NCI-H187 treated with DMSO at 0.1 percent for 48 hours (cell line): Measurements from ENCODE around the gene IGLON5.

Experiments used
- DNase-seq: peaks from one replicate; lab custom pipeline; 2025; lab: John Stamatoyannopoulos, UW

Gene IGLON5

DNA sequence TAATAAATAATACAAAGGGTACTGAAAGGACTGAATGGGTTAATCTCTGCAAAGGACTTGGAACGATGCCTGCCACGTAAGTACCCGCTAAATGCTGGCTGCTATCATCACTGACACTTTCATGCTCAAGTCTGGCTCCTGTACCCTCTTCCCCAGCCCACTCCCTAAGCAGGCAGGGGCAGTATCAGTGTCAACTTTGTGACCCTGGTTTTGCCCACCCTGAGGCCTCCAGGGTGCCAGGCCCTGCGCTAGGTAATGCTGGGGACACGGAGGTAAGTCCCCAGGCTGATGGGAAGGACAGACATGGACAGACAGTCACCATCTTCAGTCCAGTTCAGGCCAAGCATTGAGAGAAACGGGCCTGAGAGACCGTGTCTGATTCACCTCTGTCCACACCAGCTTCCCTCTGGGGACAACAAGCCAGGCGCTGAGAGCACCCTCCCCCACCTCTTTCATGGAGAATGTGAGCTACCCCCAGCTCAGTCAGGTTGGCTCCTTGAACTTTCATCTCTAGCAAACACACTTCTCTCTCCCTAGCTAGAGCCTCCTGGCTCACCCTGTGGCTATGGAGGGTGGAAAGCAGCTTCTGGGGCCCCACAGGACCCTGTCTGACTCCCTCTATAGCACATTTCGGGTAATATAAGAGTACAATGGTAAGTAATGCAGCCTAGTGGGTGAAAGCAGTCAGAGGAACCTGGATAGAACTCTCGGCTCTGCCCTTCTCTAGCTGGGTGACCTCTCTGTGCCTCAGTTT lies 53.9 kb downstream of the IGLON5 start:
- DNase-seq = no peak

GRCh38 chr19:51365965-51366388 lies 54.5 kb downstream of the IGLON5 start, which contains the start of gene ETFB:
Gene ETFB, minus strand, starts transcription at chr19:51366388. Its CDS starts 62 bp downstream, at chr19:51366326.
- no peak for DNase-seq

DNA sequence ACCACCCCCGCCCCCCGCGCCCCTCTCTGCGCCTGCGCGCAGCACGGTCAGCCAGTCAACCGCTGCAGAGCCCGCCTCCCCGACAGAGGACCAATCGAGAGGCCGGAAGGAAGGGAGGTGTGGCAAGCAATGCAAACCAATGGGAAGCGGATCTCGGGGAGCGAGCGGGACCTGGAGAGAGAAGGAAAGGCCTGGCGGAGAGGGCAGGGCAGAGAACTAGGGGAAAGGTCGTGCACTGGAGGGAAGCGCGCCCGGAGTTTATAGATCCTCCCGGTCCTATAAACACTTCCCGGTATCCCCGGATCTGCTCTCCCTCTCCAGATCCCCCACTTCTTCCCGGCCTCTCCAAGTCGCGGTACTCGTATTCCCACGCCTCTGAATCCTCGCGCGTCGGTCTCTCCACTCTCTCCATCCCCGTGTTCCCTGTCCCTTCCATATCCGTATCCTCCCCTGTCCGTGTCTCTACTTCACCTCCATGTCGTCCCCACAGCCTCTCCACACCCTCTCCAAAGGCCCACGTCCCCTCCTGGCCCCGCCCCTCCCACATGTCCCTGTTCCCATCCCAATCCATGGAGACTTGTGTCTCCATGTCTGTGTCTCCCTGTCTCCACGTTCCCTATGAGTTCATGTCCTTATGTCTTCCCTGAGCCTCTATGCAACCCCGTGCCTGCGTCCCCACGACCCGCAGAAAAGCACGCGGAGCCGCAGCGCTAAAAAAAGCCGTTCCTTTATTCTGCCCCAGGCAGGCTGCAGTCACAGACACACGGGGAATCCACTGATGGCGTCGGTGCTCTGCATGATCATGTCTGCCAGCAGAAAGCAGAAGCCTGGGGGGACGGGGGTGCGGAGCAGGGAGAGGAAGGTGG lies 55.2 kb downstream of the IGLON5 start:
- DNase-seq = no peak

DNA sequence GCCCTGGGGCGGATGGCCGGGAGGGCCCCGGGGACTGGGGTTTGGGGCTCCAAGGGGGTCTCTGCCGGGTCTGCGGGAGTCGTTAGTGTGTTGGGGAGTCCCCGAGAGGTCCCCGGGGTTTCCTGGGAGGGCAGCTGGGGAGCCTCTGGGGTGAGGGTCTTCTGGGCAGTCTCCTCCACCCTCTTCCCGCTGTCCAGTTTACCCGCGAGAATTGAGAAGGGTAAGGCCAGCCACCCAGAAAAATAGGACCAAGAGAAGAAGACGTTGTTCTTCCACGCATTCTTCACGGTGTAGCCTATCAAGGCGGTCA lies 55.8 kb downstream of the IGLON5 start:
- no peak for DNase-seq

DNA sequence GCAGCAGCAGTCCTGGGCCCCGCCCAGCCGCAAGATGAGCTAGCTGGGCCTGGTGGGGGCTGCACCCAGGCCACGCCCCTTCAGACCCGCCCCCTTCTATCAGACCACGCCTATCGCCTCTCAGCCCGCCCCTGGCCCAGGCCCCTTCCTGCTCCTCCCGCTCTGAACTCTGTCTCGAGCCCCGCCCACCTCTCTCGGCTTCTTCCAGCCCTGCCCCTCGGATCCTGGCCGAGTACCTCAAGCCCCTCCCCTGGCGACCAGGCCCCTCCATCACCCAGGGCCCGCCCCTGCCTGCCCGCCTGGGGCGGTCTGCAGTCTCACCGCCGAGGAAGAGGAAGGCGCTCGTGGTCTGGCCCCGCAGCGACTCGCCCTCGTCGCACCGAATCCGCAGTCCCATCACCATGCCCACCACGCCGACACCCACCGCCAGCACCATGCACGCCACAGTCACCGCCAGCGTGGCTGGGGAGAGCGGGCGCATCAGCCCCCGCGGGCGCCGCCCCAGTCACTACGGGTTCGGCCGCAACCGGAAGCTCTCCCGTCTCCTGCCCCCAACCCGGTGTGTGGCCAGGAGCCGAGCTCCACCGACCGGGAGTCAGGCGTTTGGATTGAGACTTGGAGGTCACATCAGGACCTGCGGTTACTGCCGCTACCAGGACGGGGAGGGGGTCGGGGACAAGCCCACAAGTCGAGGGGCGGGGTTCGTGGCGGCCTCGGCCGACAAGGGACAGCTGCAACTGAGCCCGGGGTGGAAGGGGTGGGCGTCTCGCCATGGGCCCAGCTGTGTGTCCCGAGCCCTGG lies 56.3 kb downstream of the IGLON5 start:
- no peak for DNase-seq

GRCh38 chr19:51368366-51369282 lies 57.2 kb downstream of the IGLON5 start, which contains the start of gene CLDND2:
Gene CLDND2, minus strand, starts transcription at chr19:51369003. Its CDS starts 426 bp downstream, at chr19:51368577.
- no peak for DNase-seq

DNA sequence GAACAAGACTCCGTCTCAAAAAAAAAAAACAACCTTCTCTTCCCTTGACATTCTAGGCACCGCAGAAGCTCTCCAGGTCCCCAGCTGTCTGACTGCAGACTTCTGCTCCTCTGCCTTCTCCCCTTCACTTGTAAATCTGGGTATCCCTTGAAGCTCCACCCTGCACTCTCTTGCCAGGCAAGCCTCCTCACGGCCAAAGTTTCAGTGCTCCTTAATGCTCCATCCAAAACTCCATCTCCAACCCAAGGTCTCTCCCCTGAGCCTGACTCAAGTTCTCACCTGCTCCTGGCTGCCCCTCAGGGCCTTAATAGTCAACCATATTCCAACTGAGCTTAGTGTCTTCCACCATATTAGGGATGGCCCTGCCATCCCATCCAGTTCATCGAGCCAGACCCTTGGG lies 58.8 kb downstream of the IGLON5 start:
- no peak for DNase-seq

GRCh38 chr19:51371186-51371690 lies 59.8 kb downstream of the IGLON5 start:
- no peak for DNase-seq

GRCh38 chr19:51372021-51372648 lies 60.7 kb downstream of the IGLON5 start:
- no peak for DNase-seq

DNA sequence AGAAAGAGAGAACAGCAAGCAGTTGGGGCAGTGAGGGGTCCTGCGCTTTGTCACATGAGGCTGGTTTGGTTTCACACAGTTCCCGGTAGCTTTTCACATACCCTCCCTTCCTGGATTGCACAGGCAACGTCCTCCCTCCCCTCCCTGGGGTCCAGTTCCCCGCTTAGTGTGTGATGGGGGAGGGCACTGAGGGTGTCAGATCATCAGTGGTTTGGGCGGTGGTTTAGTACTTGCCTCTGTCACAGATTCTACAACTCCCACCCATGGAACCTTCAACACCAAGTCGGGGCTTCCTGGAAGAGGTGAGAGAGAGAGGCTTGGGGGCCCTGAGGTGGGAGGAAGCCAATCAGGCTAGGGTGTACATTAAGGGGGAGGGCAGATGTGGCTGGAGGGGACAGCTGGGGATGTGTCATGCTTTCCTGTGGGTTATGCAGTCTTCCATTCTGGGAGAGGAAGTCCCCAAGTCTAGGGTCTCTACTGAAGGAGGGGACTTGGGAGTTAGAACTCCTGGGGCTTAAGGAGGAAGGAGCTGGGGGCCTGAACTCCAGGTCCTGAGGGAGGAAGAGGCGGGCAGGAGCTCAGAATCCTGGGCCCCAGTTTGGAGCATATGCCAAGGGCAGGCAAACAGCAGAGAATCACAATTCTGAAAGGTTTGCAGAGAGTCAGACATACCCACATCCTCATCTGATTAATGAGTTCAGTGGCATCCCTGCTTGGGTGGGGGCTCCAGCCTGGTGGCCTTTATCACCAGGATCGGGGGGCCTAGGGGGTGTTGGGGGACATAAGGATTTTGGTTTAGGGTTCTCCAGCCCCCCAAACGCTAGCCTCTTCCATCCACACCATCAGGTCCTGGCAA lies 61.4 kb downstream of the IGLON5 start, which contains the start of gene NKG7:
TSS of gene NKG7 (minus strand) at position 6 of the 856 bp plus-strand sequence. CDS start 119 bp downstream, outside the sequence.
- DNase-seq = no peak

GRCh38 chr19:51375504-51376221 lies 64.2 kb downstream of the IGLON5 start:
- no peak for DNase-seq

- no peak for DNase-seq
Measured at GRCh38 chr19:51377422-51377821, 66.0 kb downstream of the IGLON5 start.

DNA sequence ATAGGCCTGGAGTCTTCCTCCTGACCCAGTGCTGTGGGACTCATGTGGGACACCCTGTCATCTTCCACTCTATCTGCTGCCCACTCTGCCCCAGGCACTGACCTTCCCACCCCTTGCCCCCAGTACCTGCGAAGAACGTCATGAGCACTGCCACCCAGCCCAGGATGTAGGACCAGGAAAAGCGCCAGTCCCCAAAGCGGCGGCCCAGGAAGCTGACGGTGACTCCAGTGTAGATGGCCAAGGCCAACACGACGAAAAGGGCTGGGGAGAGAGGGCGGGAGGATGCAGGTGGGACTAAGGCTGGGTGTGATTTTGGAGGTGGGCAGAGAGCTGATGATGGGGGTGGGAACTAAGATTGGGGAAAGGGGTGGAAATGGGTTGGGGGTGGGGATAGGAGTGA lies 68.9 kb downstream of the IGLON5 start:
- DNase-seq = no peak
